Measurements from ENCODE around the gene SDR42E2.
"Not testable (repeated sequence)": the region's sequence is repeated elsewhere in the genome, so short reads cannot be mapped to it uniquely, and the experiment has no call there.

The SDR42E2 gene

DNA sequence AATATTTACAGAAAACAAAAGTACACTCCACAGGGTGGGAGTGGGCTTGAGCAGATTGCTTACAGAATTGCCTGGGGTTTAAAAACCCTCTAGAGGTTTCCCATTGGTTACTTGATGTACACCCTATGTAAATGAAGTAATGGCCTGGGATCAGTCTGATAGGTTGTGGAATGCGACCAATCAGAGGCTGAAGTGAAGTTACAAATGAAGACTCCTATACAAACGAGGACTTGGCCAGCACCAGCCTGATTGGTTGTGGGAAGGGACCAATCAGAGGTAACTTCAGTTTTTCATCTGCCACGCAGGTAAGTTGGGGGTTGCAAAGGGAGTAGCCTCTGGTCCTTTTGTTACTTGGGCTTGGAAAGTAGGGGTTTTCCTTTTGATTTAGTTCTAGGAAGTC lies 52.6 kb downstream of the SDR42E2 start:
- no peak for DNase-seq

DNA sequence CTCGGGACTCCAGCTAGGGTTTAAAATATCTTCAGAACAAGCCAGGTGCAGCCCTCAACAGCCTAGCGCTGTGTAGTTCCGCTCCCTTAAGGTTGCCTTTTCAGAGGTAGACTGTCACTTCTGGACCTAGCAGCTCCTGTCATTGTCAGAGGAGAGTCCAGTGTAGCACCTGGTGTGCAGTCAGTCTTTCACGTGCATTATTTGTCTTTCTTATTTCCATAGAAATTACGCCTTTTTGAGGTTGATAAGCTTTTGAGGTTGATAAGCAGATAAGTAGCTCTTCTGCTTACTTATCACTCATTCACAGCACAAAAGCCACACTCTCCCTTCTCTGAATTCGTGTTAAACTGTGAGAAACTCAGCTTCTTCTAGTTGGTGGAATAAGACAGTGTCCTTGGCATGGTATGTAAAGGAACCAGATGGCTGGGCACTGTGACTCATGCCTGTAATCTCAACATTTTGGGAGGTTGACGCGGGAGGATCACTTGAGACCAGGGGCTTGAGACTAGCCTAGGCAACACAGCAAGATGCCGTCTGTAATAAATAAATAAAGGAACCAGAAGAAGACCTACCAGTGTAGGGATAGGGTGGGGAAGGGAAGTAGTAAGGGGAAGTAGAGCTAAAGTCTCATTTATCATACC lies 54.0 kb downstream of the SDR42E2 start:
- no peak for DNase-seq

DNA sequence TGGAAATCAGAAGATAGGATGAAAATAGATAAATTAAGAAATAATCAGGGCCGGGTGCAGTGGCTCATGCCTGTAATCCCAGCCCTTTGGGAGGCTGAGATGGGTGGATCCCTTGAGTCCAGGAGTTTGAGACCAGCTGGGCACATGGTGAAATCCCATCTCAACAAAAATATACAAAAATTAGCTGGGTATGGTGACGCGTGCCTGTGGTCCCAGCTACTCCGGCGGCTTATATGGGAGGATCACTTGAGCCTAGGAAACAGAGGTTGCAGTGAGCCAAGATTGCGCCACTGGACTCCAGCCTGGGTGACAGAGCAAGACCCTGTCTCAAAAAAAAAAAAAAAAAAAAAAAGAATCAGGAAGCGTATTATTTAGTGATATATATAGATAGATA lies 54.5 kb downstream of the SDR42E2 start:
- not testable (repeated sequence) for DNase-seq

DNA sequence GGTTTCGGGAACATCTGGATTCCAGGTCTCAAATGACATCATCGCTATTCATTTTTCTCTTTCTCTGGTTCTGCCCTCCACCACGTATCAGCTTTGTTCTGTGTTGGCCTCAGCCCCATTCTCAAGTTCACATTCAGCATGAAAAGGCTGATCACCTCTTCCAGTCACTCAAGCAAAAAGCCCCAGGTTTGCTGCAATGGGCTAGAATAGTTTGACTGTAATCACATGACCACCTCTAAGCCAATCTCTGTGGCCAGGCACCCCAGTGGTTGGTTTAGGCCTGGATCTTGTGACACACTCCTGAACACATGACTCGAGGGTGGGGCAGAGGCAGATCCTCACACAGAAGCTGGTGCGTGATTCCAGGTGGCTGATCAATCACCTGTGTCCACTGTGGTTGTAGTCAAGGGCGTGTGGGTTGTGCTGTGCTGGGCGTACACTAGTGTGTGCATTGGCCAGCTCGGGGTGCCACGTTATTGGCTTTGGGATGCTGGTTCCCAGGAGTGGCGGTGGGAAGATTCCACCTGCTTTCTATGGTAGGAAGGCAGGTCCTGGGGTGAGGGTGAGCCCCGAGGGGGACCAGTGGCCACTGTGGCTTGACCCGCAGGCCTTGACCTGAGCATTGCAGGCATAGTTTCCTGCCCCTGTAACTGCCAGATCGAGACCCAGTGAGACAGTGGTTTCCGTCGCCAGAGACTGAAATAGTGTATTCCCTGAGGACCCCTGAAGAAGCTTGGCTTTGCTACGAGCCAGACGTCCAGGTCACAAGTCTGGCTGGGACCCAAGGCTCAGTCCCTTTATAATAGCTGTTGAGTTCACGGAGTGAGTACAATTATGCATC lies 55.8 kb downstream of the SDR42E2 start:
- DNase-seq: no peak

DNA sequence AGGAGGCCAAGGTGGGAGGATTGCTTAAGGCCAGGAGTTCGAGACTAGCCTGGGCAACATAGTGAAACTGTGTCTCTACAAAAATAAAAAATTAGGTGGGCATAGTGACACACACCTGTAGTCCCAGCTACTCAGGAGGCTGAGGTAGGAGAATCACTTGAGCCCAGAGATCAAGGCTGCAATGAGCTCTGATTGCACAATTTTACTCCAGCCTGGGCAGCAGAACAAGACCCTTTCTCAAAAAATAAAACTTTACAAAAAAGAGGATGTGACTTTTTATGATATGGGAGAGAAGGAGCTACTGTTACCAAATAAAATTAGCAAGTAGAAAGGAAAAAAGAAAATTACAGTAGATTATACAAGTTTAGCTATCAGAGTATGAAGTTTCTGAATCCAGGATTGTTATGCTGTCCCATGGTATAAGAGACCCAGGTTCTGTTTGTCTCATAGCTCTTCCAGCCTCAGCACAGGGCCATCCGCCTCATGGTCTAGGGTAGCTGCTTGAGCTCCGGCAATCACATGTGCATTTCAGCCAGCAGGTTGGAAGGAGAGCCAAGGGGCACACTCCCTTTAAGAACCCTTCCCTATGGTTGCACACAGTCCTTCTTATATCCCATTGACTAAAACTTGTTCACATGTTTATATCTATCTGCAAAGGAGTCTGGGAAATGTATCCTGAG lies 57.2 kb downstream of the SDR42E2 start:
- no peak for DNase-seq

DNA sequence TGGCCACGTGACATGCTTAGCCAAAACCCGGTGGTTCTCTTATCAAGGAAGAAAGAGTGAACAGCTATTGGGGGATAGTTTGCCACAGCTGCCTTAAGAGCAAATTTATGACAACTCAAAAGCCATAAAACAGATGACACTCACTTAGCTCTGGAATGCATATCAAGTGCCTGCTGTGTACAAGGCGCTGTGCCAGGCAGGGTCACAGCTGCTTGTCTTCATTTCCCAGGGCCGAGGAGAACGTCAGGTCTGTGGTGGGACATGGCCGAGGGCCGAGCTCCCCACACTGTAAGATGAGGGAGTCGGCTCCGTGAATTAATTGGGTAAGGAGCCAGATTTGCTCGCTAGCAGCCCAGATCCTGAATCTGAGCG lies 57.7 kb downstream of the SDR42E2 start:
- no peak for DNase-seq

DNA sequence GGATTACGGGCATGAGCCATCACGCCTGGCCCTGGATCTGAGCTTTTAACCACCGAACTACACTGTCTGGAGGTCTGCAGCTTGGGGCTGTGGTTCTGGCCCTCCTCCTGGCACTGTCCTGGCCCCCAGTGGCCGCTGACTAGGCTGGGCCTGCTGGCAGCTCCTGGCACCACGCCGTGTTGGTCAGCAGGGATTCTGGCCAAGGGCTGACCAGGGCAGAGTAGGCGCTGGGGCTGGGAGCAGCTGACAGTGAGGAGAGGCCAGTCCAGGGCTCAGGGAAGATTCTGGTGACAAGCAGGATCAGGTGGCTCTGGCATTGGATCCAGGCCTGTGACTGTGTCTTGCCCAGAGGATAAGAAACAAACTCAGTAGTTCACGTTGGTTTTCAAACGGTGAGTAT lies 58.4 kb downstream of the SDR42E2 start:
- DNase-seq: no peak

DNA sequence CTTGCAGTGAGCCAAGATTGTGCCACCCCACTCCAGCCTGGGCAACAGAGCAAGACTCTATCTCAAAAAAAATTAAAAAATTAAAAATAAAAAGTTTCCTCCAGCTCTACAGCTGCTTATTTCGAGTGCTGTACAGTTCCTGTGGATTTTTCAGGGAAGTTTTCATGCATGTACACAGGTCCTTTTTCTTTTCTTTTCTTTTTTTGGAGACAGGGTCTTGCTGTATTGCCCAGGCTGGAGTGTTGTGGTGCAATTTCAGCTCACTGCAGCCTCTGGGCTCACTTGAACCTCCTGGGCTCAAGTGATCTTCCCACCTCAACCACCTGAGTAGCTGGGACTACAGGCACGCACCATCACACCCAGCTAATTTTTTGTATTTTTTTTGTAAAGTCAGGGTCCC lies 59.7 kb downstream of the SDR42E2 start:
- DNase-seq: no peak

DNA sequence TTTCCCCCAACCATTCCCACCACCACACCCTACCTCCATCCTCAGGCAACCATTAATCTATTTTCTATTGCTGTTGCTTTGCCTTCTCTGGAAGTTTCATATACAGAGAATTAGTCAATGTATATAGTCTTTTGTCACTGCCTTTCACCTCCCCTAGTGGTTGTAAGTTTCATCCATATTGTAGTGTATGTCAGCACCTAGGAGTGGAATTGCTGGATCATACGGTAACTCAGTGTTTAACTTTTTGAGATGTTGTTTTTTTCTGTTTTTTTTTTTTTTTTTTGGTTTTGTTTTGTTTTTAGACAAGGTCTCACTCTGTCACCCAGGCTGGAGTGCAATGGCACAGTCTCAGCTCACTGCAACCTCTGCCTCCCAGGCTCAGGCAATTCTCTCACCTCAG lies 60.7 kb downstream of the SDR42E2 start:
- DNase-seq: no peak

DNA sequence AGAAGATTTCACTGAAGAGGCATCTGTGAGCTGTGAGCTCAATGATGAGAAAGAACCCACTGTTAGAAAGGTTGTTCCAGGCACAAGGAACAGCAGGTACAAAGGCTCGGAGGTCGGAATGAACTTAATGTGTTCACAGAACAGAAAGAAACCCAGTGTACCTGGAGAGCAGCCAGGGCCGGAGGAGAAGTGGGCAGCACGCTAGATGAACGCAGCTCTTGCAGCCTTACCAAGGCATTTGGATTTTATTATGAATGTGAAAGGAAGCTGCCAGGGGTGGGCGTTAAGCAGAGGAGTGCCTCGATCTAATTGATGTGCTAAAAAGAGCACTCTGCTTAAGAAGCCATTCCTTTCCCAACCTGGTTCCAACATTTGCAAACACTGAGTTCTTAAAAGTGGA lies 62.8 kb downstream of the SDR42E2 start:
- DNase-seq: no peak

DNA sequence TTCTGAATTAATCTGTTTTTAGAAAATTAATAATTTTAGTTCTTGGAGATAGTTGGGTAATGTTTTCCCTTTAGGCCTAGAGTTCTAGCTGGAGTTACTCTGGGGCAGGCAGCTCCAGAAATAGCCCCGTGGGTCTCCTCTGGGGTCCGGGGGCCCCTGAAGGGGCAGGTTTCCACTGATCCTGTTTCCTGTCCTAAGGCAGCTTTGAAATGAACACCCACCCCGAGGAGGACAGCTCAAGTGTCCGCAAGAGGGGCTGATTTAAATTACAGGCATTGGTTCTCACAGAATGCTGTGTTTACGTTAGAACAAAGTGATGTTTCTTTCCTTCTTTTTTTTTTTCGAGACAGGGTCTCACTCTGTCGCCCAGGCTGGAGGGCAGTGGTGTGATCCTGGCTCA lies 67.6 kb downstream of the SDR42E2 start:
- DNase-seq: no peak

DNA sequence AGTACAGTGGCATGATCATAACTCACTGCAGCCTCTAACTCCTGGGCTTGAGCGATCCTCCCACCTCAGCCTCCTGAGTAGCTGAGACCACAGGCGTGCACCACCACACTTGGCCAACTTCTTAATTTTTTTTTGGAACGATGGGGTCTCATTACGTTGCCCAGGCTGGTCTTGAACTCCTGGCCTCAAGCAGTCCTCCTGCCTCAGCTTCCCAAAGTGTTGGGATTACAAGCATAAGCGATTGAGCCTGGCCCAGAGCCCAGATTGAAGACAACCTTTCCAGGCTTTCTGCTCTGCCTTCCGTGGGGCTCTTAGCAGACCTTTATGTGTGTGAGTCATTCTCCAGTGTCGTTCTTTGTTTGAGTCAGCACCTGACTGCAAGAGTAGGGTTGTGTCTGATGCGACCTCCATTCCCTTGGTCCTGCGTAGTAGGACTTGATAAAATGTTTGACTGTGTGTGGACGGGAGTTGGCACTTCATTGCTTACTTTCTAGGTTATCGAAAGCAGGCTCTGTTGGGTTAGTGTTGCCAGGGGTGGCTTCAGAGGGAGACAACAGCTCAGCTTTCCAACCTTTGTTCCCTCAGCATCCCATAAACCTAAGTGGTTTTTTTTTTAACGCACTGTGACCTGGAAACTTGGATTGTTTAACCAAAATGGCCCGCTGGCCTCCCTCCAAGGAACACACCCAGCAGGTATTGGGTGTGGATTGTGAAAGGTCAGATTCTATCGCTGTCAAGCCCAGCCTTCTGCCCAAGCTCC lies 70.2 kb downstream of the SDR42E2 start:
- DNase-seq: peak; percentile 86

DNA sequence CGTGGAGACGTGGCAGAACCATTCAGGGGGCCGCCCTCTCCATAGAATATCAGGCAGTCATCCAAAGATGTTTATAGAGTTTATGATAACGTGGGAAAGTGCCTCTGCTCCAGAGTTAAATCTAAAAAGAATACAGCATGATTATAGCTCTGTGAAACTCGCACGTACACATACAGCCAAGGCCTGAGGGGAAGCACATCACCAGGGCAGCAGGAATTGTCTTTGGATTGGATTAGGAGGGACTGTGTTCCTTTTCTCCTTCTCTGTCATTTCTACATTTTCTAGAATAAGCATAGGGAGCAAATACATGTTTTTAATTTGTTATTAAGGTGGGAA lies 70.7 kb downstream of the SDR42E2 start:
- peak; percentile 86 for DNase-seq

DNA sequence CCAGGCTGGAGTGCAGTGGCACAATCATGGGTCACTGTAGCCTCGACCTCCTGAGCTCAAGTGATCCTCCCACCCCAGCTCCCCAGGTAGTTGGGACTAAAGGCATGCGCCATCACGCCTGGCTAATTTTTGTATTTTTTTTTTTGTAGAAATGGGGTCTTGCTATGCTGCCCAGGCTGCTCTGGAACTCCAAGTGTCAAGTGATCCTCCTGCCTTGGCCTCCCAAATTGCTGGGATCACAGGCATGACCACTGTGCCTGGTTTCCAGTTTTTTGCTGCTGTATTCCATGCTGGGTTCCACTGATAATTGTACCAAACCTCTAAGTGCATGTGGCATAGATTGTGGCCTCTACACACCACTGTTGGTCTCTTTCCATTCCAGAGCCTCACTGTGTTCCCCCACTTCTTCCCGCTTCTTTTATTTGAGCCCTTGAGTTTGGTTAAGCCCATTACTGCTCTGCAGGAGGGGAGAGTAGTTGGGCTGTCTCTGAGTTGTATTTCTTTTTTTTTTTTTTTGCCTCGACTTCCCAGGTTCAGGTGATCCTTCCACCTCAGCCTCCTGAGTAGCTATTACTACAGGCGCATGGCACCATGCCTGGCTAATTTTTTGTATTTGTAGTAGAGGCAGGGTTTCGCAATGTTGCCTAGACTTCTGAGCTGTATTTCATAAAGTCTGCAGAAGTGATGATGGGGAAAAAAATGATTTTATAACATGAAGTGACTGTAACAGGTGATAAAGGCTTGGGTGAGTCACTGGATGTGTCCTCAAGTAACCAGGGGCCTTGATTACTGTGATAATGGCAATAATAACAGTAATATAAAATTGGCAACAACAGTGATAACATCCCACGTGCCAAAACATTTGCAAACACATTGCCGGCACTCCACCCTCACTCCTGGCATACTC lies 73.8 kb downstream of the SDR42E2 start:
- DNase-seq: peak; percentile 38

DNA sequence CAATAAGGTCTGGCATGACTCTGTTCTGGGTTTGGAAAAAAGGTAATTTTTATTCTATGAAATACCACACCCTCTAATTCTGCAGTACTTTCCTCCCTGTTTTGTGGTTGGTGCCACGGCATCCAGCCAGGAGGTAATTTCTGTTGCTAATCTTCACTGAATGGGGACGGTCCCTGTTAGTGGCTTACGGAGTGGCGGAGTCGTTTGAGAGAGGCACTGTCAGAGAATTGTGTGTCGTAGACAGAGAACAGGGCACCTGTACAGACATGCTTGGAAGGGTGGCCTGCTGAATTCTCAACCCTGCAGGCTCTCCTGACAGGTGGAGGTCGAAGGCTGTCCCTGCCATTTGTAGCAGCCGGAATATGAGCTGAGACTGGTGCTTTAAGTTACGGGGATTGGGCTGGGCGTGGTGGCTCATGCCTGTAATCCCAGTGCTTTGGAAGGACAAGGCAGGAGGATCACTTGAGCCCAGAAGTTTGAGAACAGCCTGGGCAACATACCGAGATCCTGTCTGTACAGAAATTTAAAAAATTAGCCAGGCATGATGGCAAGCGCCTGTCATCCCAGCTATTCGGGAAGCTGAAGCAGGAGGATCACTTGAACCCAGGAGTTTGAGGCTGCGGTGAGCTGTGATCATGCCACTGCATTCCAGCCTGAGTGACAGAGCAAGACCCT lies 77.0 kb downstream of the SDR42E2 start:
- DNase-seq: no peak

DNA sequence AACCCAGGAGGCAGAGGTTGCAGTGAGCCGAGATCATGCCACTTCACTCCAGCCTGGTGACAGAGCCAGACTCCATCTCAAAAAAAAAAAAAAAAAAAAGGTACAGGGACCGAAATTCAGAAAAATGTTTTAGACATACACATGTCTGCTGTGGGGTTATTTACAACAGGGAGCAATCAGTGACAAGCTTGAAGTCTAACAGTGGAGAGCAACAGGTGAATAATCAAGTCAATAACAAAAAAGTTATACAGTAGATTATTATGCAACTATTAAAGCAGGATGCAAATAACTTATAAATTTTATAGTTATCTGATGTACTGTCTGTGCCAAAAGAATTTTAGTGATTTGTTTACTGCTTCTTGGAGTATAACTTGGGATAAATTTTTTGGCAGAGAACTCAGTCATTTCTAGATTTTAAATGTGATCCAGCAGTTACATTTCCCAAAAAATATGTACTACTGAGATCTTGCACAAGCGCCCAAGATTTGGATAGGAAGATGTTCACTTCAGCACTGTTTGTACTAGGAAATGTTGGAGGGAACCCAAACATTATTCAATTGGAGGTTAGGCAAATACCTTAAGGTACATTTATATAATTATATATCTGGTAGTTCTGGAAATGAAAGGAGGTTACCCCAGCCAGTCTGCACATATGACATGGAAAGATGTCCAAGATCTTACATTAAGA lies 77.9 kb downstream of the SDR42E2 start:
- no peak for DNase-seq

All from NCI-H2227 treated with DMSO at 0.1 percent for 48 hours (cell line).